Ovary (tissue), 3 donors: Measurements from ENCODE around the gene DCDC2C.

Source experiments
- EP300 ChIP-seq: sonication (generic); formaldehyde crosslinking; IDR thresholded peaks from one replicate; pipeline ENCODE4 v1.6.1; 2017; ENCODE audit warnings: antibody characterized with exemption
- POLR2A ChIP-seq: fragments of 450-650 bp; IDR thresholded peaks from one replicate; pipeline ENCODE4 v1.6.1; 2017; ENCODE audit warnings: antibody characterized with exemption, mild to moderate bottlenecking, moderate library complexity
- TF ChIP-seq, protein P1 (sequence below), 3 donors: fragments of 450-650 bp in 2 of 3; fragments of 200-600 bp in 1 of 3; IDR thresholded peaks; one replicate each; pipeline versions ENCODE4 v1.5.1 to v1.8.0; 2016 to 2022; ENCODE audit warnings: antibody characterized with exemption in 3 of 3, mild to moderate bottlenecking in 1 of 3
- donor health status: DM: no; HTN: no; CAD: no.

DNA sequence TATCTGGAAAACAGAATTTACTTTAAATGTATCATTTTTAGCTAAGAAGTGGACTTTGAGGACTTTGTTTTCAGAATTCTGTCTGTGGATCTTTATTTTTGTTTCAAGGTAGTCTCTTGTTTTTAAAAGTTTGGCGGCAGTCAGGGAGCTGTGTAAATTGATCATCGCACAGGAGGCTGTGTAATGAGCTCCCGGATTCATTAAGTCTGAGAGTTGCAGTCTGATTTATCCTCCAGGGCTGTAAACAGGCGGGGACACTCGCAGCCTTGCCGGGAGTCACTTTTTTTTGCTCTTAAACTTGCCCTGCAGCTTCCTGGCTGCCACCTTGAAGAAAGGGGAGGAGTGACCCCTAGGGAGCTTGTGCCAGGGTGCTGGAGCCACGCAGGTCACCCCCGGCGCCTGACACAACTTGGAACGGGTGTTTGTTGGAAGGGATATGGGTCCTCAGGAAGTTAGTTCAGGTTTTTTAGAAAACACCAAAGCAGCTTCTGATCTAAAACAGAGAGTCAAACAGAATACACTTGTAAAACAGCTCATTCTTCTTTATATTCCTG lies 76.2 kb downstream of the DCDC2C start:
- TF ChIP-seq POLR2A (no peak), EP300 (no peak)
- TF ChIP-seq, protein P1, sequence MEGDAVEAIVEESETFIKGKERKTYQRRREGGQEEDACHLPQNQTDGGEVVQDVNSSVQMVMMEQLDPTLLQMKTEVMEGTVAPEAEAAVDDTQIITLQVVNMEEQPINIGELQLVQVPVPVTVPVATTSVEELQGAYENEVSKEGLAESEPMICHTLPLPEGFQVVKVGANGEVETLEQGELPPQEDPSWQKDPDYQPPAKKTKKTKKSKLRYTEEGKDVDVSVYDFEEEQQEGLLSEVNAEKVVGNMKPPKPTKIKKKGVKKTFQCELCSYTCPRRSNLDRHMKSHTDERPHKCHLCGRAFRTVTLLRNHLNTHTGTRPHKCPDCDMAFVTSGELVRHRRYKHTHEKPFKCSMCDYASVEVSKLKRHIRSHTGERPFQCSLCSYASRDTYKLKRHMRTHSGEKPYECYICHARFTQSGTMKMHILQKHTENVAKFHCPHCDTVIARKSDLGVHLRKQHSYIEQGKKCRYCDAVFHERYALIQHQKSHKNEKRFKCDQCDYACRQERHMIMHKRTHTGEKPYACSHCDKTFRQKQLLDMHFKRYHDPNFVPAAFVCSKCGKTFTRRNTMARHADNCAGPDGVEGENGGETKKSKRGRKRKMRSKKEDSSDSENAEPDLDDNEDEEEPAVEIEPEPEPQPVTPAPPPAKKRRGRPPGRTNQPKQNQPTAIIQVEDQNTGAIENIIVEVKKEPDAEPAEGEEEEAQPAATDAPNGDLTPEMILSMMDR (IDR thresholded peaks at IDR 0.05) = no peak
